ENCODE results near the gene BLVRA.
A peak's percentile ranks its signal among the peaks of the same experiment; 100 is the strongest.
"Not testable (repeated sequence)": the region's sequence is repeated elsewhere in the genome, so short reads cannot be mapped to it uniquely, and the experiment has no call there.

The BLVRA gene

GRCh38 chr7:43758029-43758821 lies at the start of gene BLVRA:
Gene BLVRA, plus strand, starts transcription at chr7:43758680. Its CDS starts 12,479 bp downstream, at chr7:43771159.
- FAIRE-seq = no peak

GRCh38 chr7:43711503-43711902 lies 47.0 kb upstream of the BLVRA start:
- no peak for FAIRE-seq

- not testable (repeated sequence) for FAIRE-seq
These were observed 42.5 kb upstream of the BLVRA start for GRCh38 chr7:43715966-43716365.

- no peak for FAIRE-seq
These were observed 41.9 kb upstream of the BLVRA start for GRCh38 chr7:43716598-43716997.

DNA sequence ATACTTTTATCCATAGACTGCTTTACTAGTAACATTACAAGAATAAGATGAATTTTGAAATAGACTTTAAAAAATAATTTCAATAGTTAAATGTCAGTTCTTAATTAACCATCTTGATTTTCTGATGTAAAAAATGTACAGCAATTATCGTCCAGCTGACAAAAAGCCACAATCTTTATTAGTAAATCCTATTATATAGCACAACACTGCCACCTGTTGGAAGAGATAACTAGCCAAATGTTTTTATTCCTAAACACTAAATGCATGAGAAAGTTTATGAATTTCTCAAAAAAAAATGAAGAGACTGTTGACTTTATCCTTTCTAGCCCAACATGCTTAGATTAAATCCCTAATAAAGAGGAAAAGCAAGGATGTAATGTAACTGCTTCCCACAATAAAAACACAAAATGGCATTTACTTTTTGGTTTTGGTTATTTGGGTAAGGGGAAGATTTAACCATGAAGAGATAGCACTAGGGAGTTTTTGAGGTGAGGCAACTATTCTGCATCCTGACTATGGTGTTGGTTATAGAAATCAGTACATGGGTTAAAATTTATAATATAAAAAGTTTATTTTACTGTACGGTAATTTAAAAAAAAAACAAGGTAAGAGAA lies 37.2 kb upstream of the BLVRA start:
- FAIRE-seq = peak; percentile 89

DNA sequence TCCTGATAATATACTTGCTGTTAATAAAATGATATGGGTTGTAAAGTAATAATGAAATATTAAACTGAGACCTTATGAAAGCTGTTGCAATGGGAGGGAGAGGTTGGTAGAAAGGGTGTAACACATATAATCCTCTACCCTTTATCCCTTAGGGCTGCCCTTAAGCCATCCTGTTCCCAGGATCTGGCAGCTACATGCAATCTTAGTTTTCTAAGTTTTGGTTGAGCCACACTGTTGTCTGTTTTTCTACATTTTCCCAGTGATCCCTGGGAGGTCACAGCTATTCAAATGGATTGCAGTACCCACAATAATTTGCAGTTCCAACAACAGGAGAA lies 35.5 kb upstream of the BLVRA start:
- no peak for FAIRE-seq

DNA sequence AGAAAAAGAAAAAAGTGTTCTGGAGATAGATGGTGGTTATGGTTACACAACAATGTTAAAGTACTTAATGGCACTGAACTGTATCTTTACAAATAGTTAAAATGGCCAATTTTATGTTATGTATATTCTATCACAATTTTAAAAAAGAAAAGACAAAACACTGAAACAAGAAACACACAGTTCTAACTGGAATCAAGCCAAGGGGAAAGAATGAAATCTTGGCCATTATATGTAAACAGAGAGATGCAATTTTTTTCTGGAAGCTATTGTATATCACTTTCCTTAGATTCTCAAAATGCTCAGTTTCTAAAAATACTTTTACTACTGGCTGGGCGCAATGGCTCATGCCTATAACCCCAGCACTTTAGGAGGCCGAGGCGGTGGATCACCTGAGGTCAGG lies 33.2 kb upstream of the BLVRA start:
- no peak for FAIRE-seq

DNA sequence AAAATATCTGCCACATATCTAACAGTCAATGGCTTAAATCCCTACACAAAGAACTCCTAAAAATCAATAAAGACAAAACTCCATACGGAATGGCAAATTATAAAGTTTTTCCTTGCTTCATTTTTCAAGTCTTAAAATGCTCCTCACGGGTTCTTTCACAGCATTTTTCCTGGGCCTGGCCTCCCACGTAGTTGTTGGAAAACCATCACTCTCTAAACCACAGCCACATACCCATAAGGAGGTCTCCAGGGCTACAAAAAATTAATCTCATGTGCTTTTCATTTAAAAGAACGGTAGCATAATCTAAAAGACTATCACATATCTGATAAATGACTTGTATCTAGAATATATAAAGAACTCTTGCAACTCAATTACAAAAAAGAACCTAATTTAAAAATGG lies 32.0 kb upstream of the BLVRA start:
- FAIRE-seq = no peak

GRCh38 chr7:43727003-43727402 lies 31.5 kb upstream of the BLVRA start:
- no peak for FAIRE-seq

- no peak for FAIRE-seq
These were observed 31.0 kb upstream of the BLVRA start for GRCh38 chr7:43727494-43727893.

- FAIRE-seq = peak; percentile 49
These were observed 29.1 kb upstream of the BLVRA start, which contains the start of gene COA1 for GRCh38 chr7:43729214-43729923. Gene COA1, minus strand, starts transcription at chr7:43729523. Its CDS starts 80,909 bp downstream, at chr7:43648614.

GRCh38 chr7:43729924-43730248 lies 28.6 kb upstream of the BLVRA start:
- no peak for FAIRE-seq

DNA sequence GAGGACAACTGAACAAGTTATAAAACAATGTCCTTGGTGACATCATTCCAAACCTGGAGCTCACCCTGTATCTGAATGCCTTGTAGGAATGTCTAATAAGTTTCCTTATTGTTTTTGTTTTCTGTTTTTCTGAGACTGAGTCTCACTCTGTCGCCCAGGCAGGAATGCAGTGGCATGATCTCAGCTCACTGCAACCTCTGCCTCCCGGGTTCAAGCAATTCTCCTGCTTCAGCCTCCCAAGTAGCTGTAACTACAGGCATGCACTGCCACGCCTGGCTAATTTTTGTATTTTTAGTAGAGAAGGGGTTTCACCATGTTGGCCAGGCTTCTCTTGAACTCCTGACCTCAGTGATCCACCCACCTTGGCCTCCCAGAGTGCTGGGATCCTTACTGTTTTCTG lies 27.0 kb upstream of the BLVRA start:
- not testable (repeated sequence) for FAIRE-seq

- not testable (repeated sequence) for FAIRE-seq
These were observed 23.7 kb upstream of the BLVRA start for GRCh38 chr7:43734575-43735332.

- no peak for FAIRE-seq
These were observed 23.1 kb upstream of the BLVRA start for GRCh38 chr7:43735403-43735801.

- FAIRE-seq = no peak
These were observed 22.5 kb upstream of the BLVRA start for GRCh38 chr7:43735802-43736603.

DNA sequence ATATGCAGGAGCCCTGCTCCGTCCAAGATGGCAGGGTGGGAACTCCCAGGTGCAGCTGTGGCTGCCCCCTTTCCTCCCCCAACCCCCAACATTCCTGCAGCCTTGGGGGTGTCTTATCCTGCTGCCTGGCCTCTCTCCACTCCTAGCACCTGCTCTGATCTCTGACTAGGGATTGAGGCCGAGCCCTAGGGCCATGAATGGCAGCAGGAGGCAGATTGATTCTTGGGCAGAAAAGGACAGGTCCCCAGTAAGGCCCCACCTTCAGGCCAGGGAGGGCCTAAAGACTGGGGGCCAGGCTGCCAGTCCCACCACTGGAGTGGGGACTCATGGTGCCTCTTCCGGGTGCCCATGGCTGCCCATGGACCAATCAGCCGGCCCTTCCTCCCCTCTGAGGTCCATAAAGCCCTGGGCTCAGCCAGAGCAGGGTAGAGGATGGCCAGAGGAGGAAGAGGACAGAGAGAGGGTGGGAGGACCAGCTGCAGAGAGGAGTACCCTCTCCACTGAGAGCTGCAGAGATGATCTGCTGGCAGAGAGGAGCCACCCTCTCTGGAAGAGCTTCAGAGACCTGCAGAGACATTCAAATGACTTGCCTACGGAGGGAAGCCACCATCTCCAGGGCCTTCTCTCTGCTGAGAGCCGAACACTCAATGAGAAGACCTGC lies 20.9 kb upstream of the BLVRA start:
- no peak for FAIRE-seq

DNA sequence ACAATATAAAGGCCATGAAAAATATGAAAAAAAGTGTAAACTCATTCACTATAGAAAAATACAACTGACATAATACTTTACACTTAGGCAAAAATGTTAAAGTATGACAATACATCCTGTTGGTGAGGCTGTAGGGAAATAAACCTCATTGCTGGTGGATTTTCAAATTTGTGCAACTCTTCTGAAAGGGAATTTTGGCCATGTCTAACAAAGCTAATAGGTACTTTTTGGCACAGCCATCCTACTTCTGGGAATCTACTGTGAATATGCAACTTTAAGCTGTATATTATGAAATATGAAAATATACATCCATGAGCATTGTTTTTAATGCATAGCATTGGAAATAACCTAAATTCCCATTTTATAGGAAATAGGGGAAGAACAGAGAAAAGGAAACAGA lies 15.8 kb upstream of the BLVRA start:
- no peak for FAIRE-seq

GRCh38 chr7:43747328-43748105 lies 11.0 kb upstream of the BLVRA start:
- FAIRE-seq = no peak

- FAIRE-seq = no peak
These were observed 9.0 kb upstream of the BLVRA start for GRCh38 chr7:43749383-43749940.
